ENCODE measurements around the gene TENT4A.

Gene TENT4A

GRCh38 chr5:6736524-6737042 is 23.4 kb downstream of the TENT4A start:
- H2AK5ac ChIP-seq (ENCODE audit: low read depth, low read length) = no peak overlapping the region
- no peak overlapping the region for H3K9ac ChIP-seq (ENCODE audit: low read depth, low read length, poor library complexity)
- DNase-seq (ENCODE audit: low spot score) = no peak
- H3K4me3 ChIP-seq (ENCODE audit: low read length in 2 of 2) = no peak overlapping the region
- no CpG with 5 or more reads among the region's 9 CpGs for WGBS, 2 donors (ENCODE audit: extremely low coverage in 2 of 2, insufficient read length in 2 of 2, insufficient replicate concordance in 1 of 2)
- H3K4ac ChIP-seq (ENCODE audit: low read length) = no peak overlapping the region
- no peak overlapping the region for H3K23ac ChIP-seq (ENCODE audit: low read depth, low read length, poor library complexity)
- no peak overlapping the region for H3K27ac ChIP-seq (replicated peaks; ENCODE audit: low read length)
- H3K14ac ChIP-seq (ENCODE audit: low read length) = no peak overlapping the region
- peaks cover 2 to 3% of the 10 kb centered on the region in 2 donors for H3K4me1 ChIP-seq (ENCODE audit: control insufficient read depth in 2 of 2, insufficient read depth in 1 of 2, low read depth in 1 of 2, low read length in 2 of 2)
- H3K27me3 ChIP-seq (ENCODE audit: control insufficient read depth in 3 of 3, insufficient read depth in 3 of 3, low read depth in 1 of 3, low read length in 3 of 3) = no peaks in the 10 kb centered on the region
- no peak overlapping the region for H2AFZ ChIP-seq (ENCODE audit: low read length)
- H2BK12ac ChIP-seq (ENCODE audit: low read length) = no peak overlapping the region
- peaks cover 24% of the 10 kb centered on the region for H3K79me1 ChIP-seq (ENCODE audit: low read depth, low read length)
- H2BK5ac ChIP-seq (ENCODE audit: low read length) = no peak overlapping the region
- H2BK15ac ChIP-seq (ENCODE audit: low read length) = no peak overlapping the region
- H3K18ac ChIP-seq (ENCODE audit: low read length) = no peak overlapping the region
- no peaks in the 10 kb centered on the region for H3K9me3 ChIP-seq (replicated peaks in 1 of 2; ENCODE audit: control insufficient read depth in 2 of 2, insufficient read depth in 1 of 2, low read depth in 1 of 2, low read length in 2 of 2)
- no peak overlapping the region for H4K8ac ChIP-seq (ENCODE audit: low read depth, low read length)
- no peak overlapping the region for H2BK120ac ChIP-seq (ENCODE audit: low read depth, low read length)
- H3K4me2 ChIP-seq (ENCODE audit: insufficient read depth, low read length, poor library complexity, severe bottlenecking) = no peak overlapping the region
- no peak overlapping the region for H4K91ac ChIP-seq (ENCODE audit: low read depth, low read length, poor library complexity)
- peaks cover 21 to 67% of the 10 kb centered on the region in 2 donors for H3K36me3 ChIP-seq (replicated peaks in 1 of 2; ENCODE audit: control insufficient read depth in 2 of 2, insufficient read depth in 2 of 2, low read length in 2 of 2)

GRCh38 chr5:6737043-6737941 is 24.1 kb downstream of the TENT4A start:
- H3K4ac ChIP-seq (ENCODE audit: low read length) = no peak overlapping the region
- H3K4me3 ChIP-seq (ENCODE audit: low read length in 2 of 2) = no peak overlapping the region
- no peak overlapping the region for H2AFZ ChIP-seq (ENCODE audit: low read length)
- no peak overlapping the region for H3K27ac ChIP-seq (replicated peaks; ENCODE audit: low read length)
- H2BK12ac ChIP-seq (ENCODE audit: low read length) = no peak overlapping the region
- no peak overlapping the region for H3K14ac ChIP-seq (ENCODE audit: low read length)
- no peaks in the 10 kb centered on the region for H3K9me3 ChIP-seq (replicated peaks in 1 of 2; ENCODE audit: control insufficient read depth in 2 of 2, insufficient read depth in 1 of 2, low read depth in 1 of 2, low read length in 2 of 2)
- H2AK5ac ChIP-seq (ENCODE audit: low read depth, low read length) = no peak overlapping the region
- H3K9ac ChIP-seq (ENCODE audit: low read depth, low read length, poor library complexity) = no peak overlapping the region
- no CpG with 5 or more reads among the region's 24 CpGs for WGBS, 2 donors (ENCODE audit: extremely low coverage in 2 of 2, insufficient read length in 2 of 2, insufficient replicate concordance in 1 of 2)
- H3K27me3 ChIP-seq (ENCODE audit: control insufficient read depth in 3 of 3, insufficient read depth in 3 of 3, low read depth in 1 of 3, low read length in 3 of 3) = no peaks in the 10 kb centered on the region
- no peak overlapping the region for H2BK15ac ChIP-seq (ENCODE audit: low read length)
- no peak overlapping the region for H2BK5ac ChIP-seq (ENCODE audit: low read length)
- H3K4me2 ChIP-seq (ENCODE audit: insufficient read depth, low read length, poor library complexity, severe bottlenecking) = no peak overlapping the region
- H3K36me3 ChIP-seq (replicated peaks in 1 of 2; ENCODE audit: control insufficient read depth in 2 of 2, insufficient read depth in 2 of 2, low read length in 2 of 2) = peaks cover 24 to 72% of the 10 kb centered on the region in 2 donors
- H4K91ac ChIP-seq (ENCODE audit: low read depth, low read length, poor library complexity) = no peak overlapping the region
- no peaks in the 10 kb centered on the region for H3K4me1 ChIP-seq (ENCODE audit: control insufficient read depth in 2 of 2, insufficient read depth in 1 of 2, low read depth in 1 of 2, low read length in 2 of 2)
- peaks cover 25% of the 10 kb centered on the region for H3K79me1 ChIP-seq (ENCODE audit: low read depth, low read length)
- H4K8ac ChIP-seq (ENCODE audit: low read depth, low read length) = no peak overlapping the region
- no peak overlapping the region for H2BK120ac ChIP-seq (ENCODE audit: low read depth, low read length)
- no peak overlapping the region for H3K23ac ChIP-seq (ENCODE audit: low read depth, low read length, poor library complexity)
- no peak overlapping the region for H3K18ac ChIP-seq (ENCODE audit: low read length)
- no peak for DNase-seq (ENCODE audit: low spot score)

- Histone ChIP-seq H3K4me2 (ENCODE audit: insufficient read depth, low read length, poor library complexity, severe bottlenecking) (no peak overlapping the region), H3K9me3 (replicated peaks in 1 of 2; ENCODE audit: control insufficient read depth in 2 of 2, insufficient read depth in 1 of 2, low read depth in 1 of 2, low read length in 2 of 2) (no peaks in the 10 kb centered on the region), H3K4ac (ENCODE audit: low read length) (no peak overlapping the region), H3K18ac (ENCODE audit: low read length) (no peak overlapping the region), H2BK12ac (ENCODE audit: low read length) (no peak overlapping the region), H3K9ac (ENCODE audit: low read depth, low read length, poor library complexity) (no peak overlapping the region), H2BK5ac (ENCODE audit: low read length) (no peak overlapping the region), H3K79me1 (ENCODE audit: low read depth, low read length) (peaks cover 16% of the 10 kb centered on the region), H2BK15ac (ENCODE audit: low read length) (no peak overlapping the region), H3K14ac (ENCODE audit: low read length) (no peak overlapping the region), H4K91ac (ENCODE audit: low read depth, low read length, poor library complexity) (no peak overlapping the region), H3K4me1 (ENCODE audit: control insufficient read depth in 2 of 2, insufficient read depth in 1 of 2, low read depth in 1 of 2, low read length in 2 of 2) (peaks cover 0 to 3% of the 10 kb centered on the region in 2 donors), H3K27me3 (ENCODE audit: control insufficient read depth in 3 of 3, insufficient read depth in 3 of 3, low read depth in 1 of 3, low read length in 3 of 3) (no peaks in the 10 kb centered on the region), H4K8ac (ENCODE audit: low read depth, low read length) (no peak overlapping the region), H2BK120ac (ENCODE audit: low read depth, low read length) (no peak overlapping the region), H3K36me3 (replicated peaks in 1 of 2; ENCODE audit: control insufficient read depth in 2 of 2, insufficient read depth in 2 of 2, low read length in 2 of 2) (peaks cover 30 to 82% of the 10 kb centered on the region in 2 donors), H3K4me3 (ENCODE audit: low read length in 2 of 2) (peak overlapping the region in 1 of 2 donors; percentile 10), H2AK5ac (ENCODE audit: low read depth, low read length) (no peak overlapping the region), H2AFZ (ENCODE audit: low read length) (no peak overlapping the region), H3K23ac (ENCODE audit: low read depth, low read length, poor library complexity) (peak overlapping the region; percentile 38), H3K27ac (replicated peaks; ENCODE audit: low read length) (no peak overlapping the region)
- no peak for DNase-seq (ENCODE audit: low spot score)
- no CpG with 5 or more reads among the region's 15 CpGs for WGBS, 2 donors (ENCODE audit: extremely low coverage in 2 of 2, insufficient read length in 2 of 2, insufficient replicate concordance in 1 of 2)
These were observed 26.4 kb downstream of the TENT4A start for GRCh38 chr5:6739603-6740002.

- H2BK5ac ChIP-seq (ENCODE audit: low read length) = no peak overlapping the region
- no peak overlapping the region for H2AFZ ChIP-seq (ENCODE audit: low read length)
- H2BK12ac ChIP-seq (ENCODE audit: low read length) = no peak overlapping the region
- DNase-seq (ENCODE audit: low spot score) = no peak
- peaks cover 0 to 3% of the 10 kb centered on the region in 2 donors for H3K4me1 ChIP-seq (ENCODE audit: control insufficient read depth in 2 of 2, insufficient read depth in 1 of 2, low read depth in 1 of 2, low read length in 2 of 2)
- no peak overlapping the region for H3K4me3 ChIP-seq (ENCODE audit: low read length in 2 of 2)
- no peaks in the 10 kb centered on the region for H3K9me3 ChIP-seq (replicated peaks in 1 of 2; ENCODE audit: control insufficient read depth in 2 of 2, insufficient read depth in 1 of 2, low read depth in 1 of 2, low read length in 2 of 2)
- no CpG with 5 or more reads among the region's 12 CpGs for WGBS, 2 donors (ENCODE audit: extremely low coverage in 2 of 2, insufficient read length in 2 of 2, insufficient replicate concordance in 1 of 2)
- H3K27ac ChIP-seq (replicated peaks; ENCODE audit: low read length) = no peak overlapping the region
- no peak overlapping the region for H3K14ac ChIP-seq (ENCODE audit: low read length)
- no peak overlapping the region for H2AK5ac ChIP-seq (ENCODE audit: low read depth, low read length)
- H3K4me2 ChIP-seq (ENCODE audit: insufficient read depth, low read length, poor library complexity, severe bottlenecking) = no peak overlapping the region
- peaks cover 30 to 93% of the 10 kb centered on the region in 2 donors for H3K36me3 ChIP-seq (replicated peaks in 1 of 2; ENCODE audit: control insufficient read depth in 2 of 2, insufficient read depth in 2 of 2, low read length in 2 of 2)
- no peak overlapping the region for H2BK15ac ChIP-seq (ENCODE audit: low read length)
- no peaks in the 10 kb centered on the region for H3K27me3 ChIP-seq (ENCODE audit: control insufficient read depth in 3 of 3, insufficient read depth in 3 of 3, low read depth in 1 of 3, low read length in 3 of 3)
- peak overlapping the region; percentile 24 for H3K9ac ChIP-seq (ENCODE audit: low read depth, low read length, poor library complexity)
- H3K79me1 ChIP-seq (ENCODE audit: low read depth, low read length) = peaks cover 14% of the 10 kb centered on the region
- H4K91ac ChIP-seq (ENCODE audit: low read depth, low read length, poor library complexity) = no peak overlapping the region
- no peak overlapping the region for H3K4ac ChIP-seq (ENCODE audit: low read length)
- no peak overlapping the region for H2BK120ac ChIP-seq (ENCODE audit: low read depth, low read length)
- H4K8ac ChIP-seq (ENCODE audit: low read depth, low read length) = no peak overlapping the region
- no peak overlapping the region for H3K18ac ChIP-seq (ENCODE audit: low read length)
- no peak overlapping the region for H3K23ac ChIP-seq (ENCODE audit: low read depth, low read length, poor library complexity)
These were observed 27.4 kb downstream of the TENT4A start for GRCh38 chr5:6740586-6741150.
